K562 (cell line): ENCODE measurements around the gene NHSL2. TPM values are rescaled to one million over a fixed set of nuclear protein-coding genes. Genes with fewer than 3 reads are reported as not detected.

Source experiments
- ATAC-seq: fragments of 200-7000 bp; cut with Tn5 transposase; 3 replicates; pipeline ENCODE4 v1.9.1; 2020; ENCODE audit warnings: moderate library complexity
- BruUV-seq: library from RNA; stranded (reverse); fragments of 400-500 nt; replicated peaks from 2 replicates; lab custom pipeline; 2021; lab: Mats Ljungman, UMichigan
- CTCF ChIA-PET: fragments of 300-600 bp; formaldehyde crosslinking; extraction: SDS; loops from one replicate; lab custom pipeline; 2021; ENCODE audit warnings: low intra/inter-chr PET ratio; lab: Yijun Ruan, JAX
- POLR2A ChIA-PET: fragments of 300-600, 350-650 bp; sonication (Branson Sonifier 250); formaldehyde crosslinking; extraction: SDS; loops from one replicate; lab custom pipeline; 2021; ENCODE audit warnings: antibody characterized with exemption, inconsistent platforms; lab: Yijun Ruan, JAX
- DNase-seq, 4 experiments: peaks; one replicate each; pipeline versions ENCODE4 v3.0.0 to v3.0.0-alpha.2; 2011 to 2018; ENCODE audit warnings: low spot score in 3 of 4, mixed read lengths in 3 of 4; ENCODE audit errors: extremely low read depth in 1 of 4
- FAIRE-seq: peaks from 2 replicates; lab custom pipeline; 2011; peaks lifted over from hg19 to GRCh38; lab: Jason Lieb, UNC
- H2AFZ ChIP-seq: 2 replicates; pipeline ENCODE4 v1.6.0; 2011; ENCODE audit warnings: low read depth, low read length, control low read depth, inconsistent platforms
- H3K27ac ChIP-seq: fragments of 200-600 bp; 3 replicates; pipeline ENCODE4 v1.8.0; 2011; ENCODE audit warnings: low read depth, mild to moderate bottlenecking, control low read depth, inconsistent platforms, low read length, moderate library complexity, mixed read lengths; ENCODE audit errors: extremely low read depth
- H3K27me3 ChIP-seq, 2 experiments: fragments of 300-600 bp in 1 of 2; 2 replicates in 1 of 2; 3 replicates in 1 of 2; pipeline versions ENCODE4 v1.6.0 to v1.8.0; 2011; ENCODE audit warnings: inconsistent platforms in 2 of 2, low read length in 2 of 2, mild to moderate bottlenecking in 1 of 2, mixed read lengths in 1 of 2, moderate library complexity in 1 of 2; ENCODE audit not compliant: control insufficient read depth in 2 of 2, insufficient read depth in 2 of 2
- H3K36me3 ChIP-seq: fragments of 300-600 bp; 3 replicates; pipeline ENCODE4 v1.8.0; 2011; ENCODE audit warnings: mild to moderate bottlenecking, low read length, inconsistent platforms; ENCODE audit not compliant: control insufficient read depth, insufficient read depth
- H3K4me1 ChIP-seq, 2 experiments: fragments of 200-600 bp in 1 of 2; replicated peaks in 1 of 2; 2 replicates in 1 of 2; 3 replicates in 1 of 2; pipeline versions ENCODE4 v1.5.1 to v1.8.0; 2011; ENCODE audit warnings: inconsistent platforms in 2 of 2, low read length in 2 of 2, mild to moderate bottlenecking in 1 of 2, mixed read lengths in 1 of 2, moderate library complexity in 1 of 2; ENCODE audit not compliant: control insufficient read depth in 2 of 2, insufficient read depth in 2 of 2
- H3K4me2 ChIP-seq: 2 replicates; pipeline ENCODE4 v1.6.1; 2011; ENCODE audit warnings: low read length, control low read depth, inconsistent platforms, mixed read lengths; ENCODE audit not compliant: insufficient read depth
- H3K4me3 ChIP-seq: fragments of 200-600 bp; sonication (generic), shearing (Covaris generic); 2 replicates; pipeline ENCODE4 v1.5.1; 2016; ENCODE audit warnings: control low read depth, inconsistent platforms
- H3K79me2 ChIP-seq: fragments of 200-600 bp; 3 replicates; pipeline ENCODE4 v1.8.0; 2011; ENCODE audit warnings: low read length, inconsistent platforms; ENCODE audit not compliant: control insufficient read depth, insufficient read depth
- H3K9ac ChIP-seq, 2 experiments: 2 replicates each; pipeline versions ENCODE4 v1.6.0 to v1.6.1; 2011; ENCODE audit warnings: low read depth in 2 of 2, low read length in 2 of 2, control low read depth in 1 of 2, inconsistent platforms in 1 of 2, mild to moderate bottlenecking in 1 of 2, mixed read lengths in 1 of 2; ENCODE audit not compliant: insufficient read depth in 1 of 2
- H3K9me1 ChIP-seq: one replicate; pipeline ENCODE4 v1.6.0; 2011; ENCODE audit warnings: inconsistent platforms, mild to moderate bottlenecking, low read length, moderate library complexity; ENCODE audit not compliant: control insufficient read depth, insufficient read depth
- H3K9me3 ChIP-seq: replicated peaks from 2 replicates; pipeline ENCODE4 v1.5.1; 2011; ENCODE audit warnings: low read depth, low read length, inconsistent platforms; ENCODE audit not compliant: control insufficient read depth, insufficient read depth
- H4K20me1 ChIP-seq: replicated peaks from 2 replicates; pipeline ENCODE4 v1.6.1; 2011; ENCODE audit warnings: low read length, inconsistent platforms, mixed read lengths; ENCODE audit not compliant: control insufficient read depth, insufficient read depth
- CREB5 ChIP-seq: fragments of 250-450 bp; sonication (Bioruptor Pico); IDR thresholded peaks from 2 replicates; pipeline ENCODE4 v1.5.0; 2020; ENCODE audit warnings: mild to moderate bottlenecking
- CTCF ChIP-seq, 3 experiments: IDR thresholded peaks in 2 of 3; conservative IDR thresholded peaks in 1 of 3; 2 replicates each; pipeline ENCODE4 v1.5.1; 2011 to 2012; ENCODE audit warnings: low read length in 3 of 3, mild to moderate bottlenecking in 3 of 3, control low read depth in 2 of 3, improper control_type of control experiment in 1 of 3, inconsistent platforms in 1 of 3, low read depth in 1 of 3, mixed read lengths in 1 of 3, moderate library complexity in 1 of 3; ENCODE audit not compliant: insufficient read depth in 2 of 3
- DEAF1 ChIP-seq: fragments of 450-650 bp; formaldehyde crosslinking; IDR thresholded peaks from 2 replicates; pipeline ENCODE4 v1.4.0; 2020; ENCODE audit warnings: mild to moderate bottlenecking, moderate library complexity
- FOSL1 ChIP-seq: fragments of 200-800 bp; sonication (Bioruptor generic); conservative IDR thresholded peaks from 2 replicates; pipeline ENCODE4 v1.6.1; 2016; ENCODE audit warnings: missing genetic modification characterization, missing compliant biosample characterization
- FOXO4 ChIP-seq: fragments of 450-650 bp; formaldehyde crosslinking; IDR thresholded peaks from 2 replicates; pipeline ENCODE4 v1.4.0; 2020; ENCODE audit warnings: mild to moderate bottlenecking, moderate library complexity
- JUND ChIP-seq, 2 experiments: IDR thresholded peaks; 2 replicates in 1 of 2; 3 replicates in 1 of 2; pipeline ENCODE4 v1.6.1; 2011; ENCODE audit warnings: borderline replicate concordance in 2 of 2, low read depth in 2 of 2, low read length in 2 of 2, improper control_type of control experiment in 1 of 2, missing biosample characterization in 1 of 2, missing genetic modification characterization in 1 of 2, missing genetic modification reagents in 1 of 2
- MEIS2 ChIP-seq: fragments of 450-650 bp; IDR thresholded peaks from 2 replicates; pipeline ENCODE4 v1.6.1; 2014; ENCODE audit warnings: mild to moderate bottlenecking; ENCODE audit not compliant: partially characterized antibody
- RAD21 ChIP-seq, 2 experiments: fragments of 250-450 bp in 1 of 2; fragments of 450-650 bp in 1 of 2; sonication (Bioruptor Pico) in 1 of 2; formaldehyde crosslinking in 1 of 2; IDR thresholded peaks in 1 of 2; conservative IDR thresholded peaks in 1 of 2; 2 replicates each; pipeline versions ENCODE4 v1.4.0 to v1.8.0; 2020 to 2022; ENCODE audit warnings: mild to moderate bottlenecking in 2 of 2, moderate library complexity in 1 of 2
- SPI1 ChIP-seq: IDR thresholded peaks from 2 replicates; pipeline ENCODE4 v1.6.1; 2011; ENCODE audit warnings: low read depth, low read length, control low read depth, borderline replicate concordance
- ZBTB7A ChIP-seq: IDR thresholded peaks from 2 replicates; pipeline ENCODE4 v1.6.1; 2011; ENCODE audit warnings: low read depth, mild to moderate bottlenecking, low read length, moderate library complexity, borderline replicate concordance; ENCODE audit not compliant: control insufficient read depth
- WGBS: fragments of 100-300 bp; shearing (Covaris generic); methylation state at CpG from one replicate; pipeline ENCODE4 v1.1.6; 2016; ENCODE audit warnings: low coverage, mixed read lengths; ENCODE audit not compliant: insufficient coverage; ENCODE audit errors: missing lambda C conversion rate; 5-methylcytosine and 5-hydroxymethylcytosine counted together
- in situ Hi-C: fragments of 300-500 bp; cut with MboI; formaldehyde crosslinking; loops from 4 replicates; pipeline ENCODE4 v1.15.0; 2018; ENCODE audit warnings: inconsistent platforms, mixed read lengths
- intact Hi-C: fragments of 100-400 bp; cut with micrococcal nuclease; formaldehyde crosslinking; loops from 2 replicates; pipeline ENCODE4 v1.14.2; 2022
- polyA plus RNA-seq, 8 experiments: library from polyadenylated mRNA; depleted of rRNA in 4 of 8; stranded (reverse) in 5 of 8; unstranded in 3 of 8; fragments of >200 nt; fragmentation: Nextera tagmentation in 2 of 8; fragmentation: Illumina TruSeq in 1 of 8; extraction: Ambion mirVana in 2 of 8; extraction: Trizol in 1 of 8; gene quantifications; 2 replicates each; pipeline versions ENCODE4 v1.2.1 to v1.2.3, GENCODE V29; 2011 to 2014; ENCODE audit warnings: inconsistent platforms in 1 of 8, missing spikeins in 1 of 8
- total RNA-seq, 7 experiments: library from RNA; depleted of rRNA in 6 of 7; stranded (reverse); fragments of >200 nt in 6 of 7; fragmentation: Illumina TruSeq in 2 of 7; extraction: Trizol in 2 of 7; gene quantifications; 2 replicates each; pipeline versions ENCODE4 v1.2.1 to v1.2.3, GENCODE V29; 2011 to 2021; ENCODE audit warnings: low replicate concordance in 1 of 7

NHSL2 gene
- total and polyA plus RNA-seq, 9 of the 15 experiments (the other 6 are each of a cell fraction or from before 2014, with no cell fraction given), result 0.02 TPM; not detected in 8

GRCh38 chrX:72126539-72127140 lies 216.0 kb downstream of the NHSL2 start:
- no peaks in the 10 kb centered on the region for H3K9me3 ChIP-seq
- H3K27ac ChIP-seq, result no peak overlapping the region
- H3K79me2 ChIP-seq, result no peaks in the 10 kb centered on the region
- peak; percentile 73 to 78 (median 76) for DNase-seq
- no TSS peak for BruUV-seq
- peak; percentile 95 for ATAC-seq
- ChIA-PET CTCF (interaction anchor here (1.8 kb wide), 1 partner anchor 108 kb away, joined by 8 read pairs; no protein-coding TSS in a partner anchor), POLR2A (interaction anchor here (1.0 kb wide), 1 partner anchor 108 kb away, joined by 4 read pairs; no protein-coding TSS in a partner anchor)
- H3K36me3 ChIP-seq, result no peaks in the 10 kb centered on the region
- in situ Hi-C loops (no loop called here), intact Hi-C loops (loop anchor here (1.0 to 2.0 kb wide), 2 partner anchors 108 to 127 kb away; no protein-coding TSS in a partner anchor)
- no peak overlapping the region for H3K4me3 ChIP-seq
- no peaks in the 10 kb centered on the region for H3K9me1 ChIP-seq
- peaks cover 0 to 5% of the 10 kb centered on the region in 2 experiments; a peak in 2 of 5 replicates for H3K4me1 ChIP-seq
- peaks cover 0 to 30% of the 10 kb centered on the region in 2 experiments; a peak in 3 of 5 replicates for H3K27me3 ChIP-seq
- no peak overlapping the region for H3K9ac ChIP-seq
- 9% methylated on average over 7 of the region's 9 CpGs for WGBS
- peak; percentile 78 for FAIRE-seq
- no peak overlapping the region for H2AFZ ChIP-seq
- peaks cover 3% of the 10 kb centered on the region; the same call in 1 of the 2 replicates for H4K20me1 ChIP-seq
- no peak overlapping the region for H3K4me2 ChIP-seq
- no peak for TF ChIP-seq CREB5
- TF ChIP-seq DEAF1, result peak; percentile 30; the same call in 1 of the 2 replicates
- peak; percentile 68 to 82 (median 81) for TF ChIP-seq CTCF (IDR thresholded peaks at IDR 0.05 in 2 of 3, conservative IDR thresholded peaks at IDR 0.05 in 1 of 3; ENCODE audit: insufficient read depth in 2 of 3, low read depth in 1 of 3, low read length in 3 of 3)
- TF ChIP-seq MEIS2, result peak; percentile 1
- TF ChIP-seq SPI1, result peak; percentile 64; the same call in 1 of the 2 replicates
- no peak for TF ChIP-seq FOXO4 (CRISPR knock-in tag)
- peak; percentile 42 to 72 for TF ChIP-seq RAD21 (CRISPR knock-in tag; conservative IDR thresholded peaks at IDR 0.05 in 1 of 2, IDR thresholded peaks at IDR 0.05 in 1 of 2)
- peak; percentile 38; the same call in 1 of the 2 replicates for TF ChIP-seq JUND (IDR thresholded peaks at IDR 0.05; ENCODE audit: borderline replicate concordance, low read depth, low read length)
- no peak for TF ChIP-seq JUND (tag; IDR thresholded peaks at IDR 0.05; ENCODE audit: borderline replicate concordance, low read depth, low read length)
- no peak for TF ChIP-seq ZBTB7A
- peak; percentile 52; the same call in 1 of the 2 replicates for TF ChIP-seq FOSL1 (tag)
